Tibial artery (tissue), 4 donors: ENCODE results near the gene TRAFD1.
A peak's percentile ranks its signal among the peaks of the same experiment; 100 is the strongest.

ENCODE experiments used
- DNase-seq, 2 donors: peaks; one replicate each; pipeline ENCODE4 v3.0.0-alpha.2; 2019
- H3K27ac ChIP-seq, 2 donors: fragments of 200-600 bp; sonication (generic) in 1 of 2; 1 replicate in 1 of 2; 2 replicates in 1 of 2; pipeline ENCODE4 v1.5.1; 2018 to 2019; ENCODE audit warnings: mild to moderate bottlenecking in 1 of 2
- H3K27me3 ChIP-seq, 2 donors: fragments of 200-600 bp; sonication (generic) in 1 of 2; one replicate each; pipeline versions ENCODE4 v1.5.1 to v1.6.0; 2016 to 2019
- H3K36me3 ChIP-seq, 3 donors: fragments of 200-600 bp; sonication (generic) in 2 of 3; one replicate each; pipeline ENCODE4 v1.5.1; 2016 to 2019; ENCODE audit warnings: mild to moderate bottlenecking in 2 of 3
- H3K4me1 ChIP-seq, 4 donors: fragments of 200-600 bp; sonication (generic) in 2 of 4; 1 replicate in 3 of 4; 2 replicates in 1 of 4; pipeline ENCODE4 v1.5.1; 2016 to 2019
- H3K4me3 ChIP-seq, 2 donors: fragments of 200-600 bp; sonication (generic) in 1 of 2; 1 replicate in 1 of 2; 2 replicates in 1 of 2; pipeline ENCODE4 v1.5.1; 2018 to 2019; ENCODE audit warnings: mild to moderate bottlenecking in 2 of 2
- H3K9me3 ChIP-seq, 3 donors: fragments of 200-600 bp; sonication (generic) in 1 of 3; one replicate each; pipeline ENCODE4 v1.5.1; 2016 to 2019
- intact Hi-C: fragments of 100-400 bp; cut with DNase I; formaldehyde crosslinking; loops from one replicate; pipeline ENCODE4 v1.15.0; 2023; ENCODE audit warnings: low total_unique reads
- TF ChIP-seq, protein P1 (sequence below), 2 experiments: fragments of 200-600 bp in 1 of 2; fragments of 450-650 bp in 1 of 2; IDR thresholded peaks; one replicate each; pipeline ENCODE4 v1.5.1; 2017 to 2019; ENCODE audit warnings: antibody characterized with exemption in 2 of 2, mild to moderate bottlenecking in 1 of 2, moderate library complexity in 1 of 2

Gene TRAFD1

DNA sequence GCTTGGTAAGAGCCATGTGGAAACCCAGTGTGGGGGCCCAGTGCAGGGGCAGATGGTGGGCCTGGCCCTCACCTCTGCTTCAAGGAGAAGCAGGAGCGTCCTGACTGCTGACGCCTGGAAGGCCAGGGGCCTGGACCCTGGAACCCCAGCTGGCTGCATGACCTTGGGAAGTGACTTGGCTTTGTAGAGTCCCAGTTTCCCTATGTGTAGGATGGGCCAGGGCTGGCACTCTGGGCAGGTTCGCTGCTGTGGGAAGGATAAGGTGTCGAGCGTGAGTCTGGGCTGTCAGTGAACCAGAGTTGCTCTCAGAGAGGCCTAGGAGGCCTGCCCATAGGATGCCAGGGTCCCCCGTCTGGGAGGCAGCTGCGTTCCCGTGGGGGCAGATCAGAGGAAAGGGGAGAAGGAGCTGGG, 43.2 kb downstream of the TRAFD1 start:
- peak in 1 of 2 donors; percentile 50 for DNase-seq
- Histone ChIP-seq H3K27ac (no peak overlapping the region), H3K36me3 (peaks cover 23 to 93% (median 52%) of the 10 kb centered on the region in 3 donors), H3K4me3 (no peak overlapping the region), H3K27me3 (no peaks in the 10 kb centered on the region), H3K9me3 (no peaks in the 10 kb centered on the region), H3K4me1 (no peaks in the 10 kb centered on the region)
- intact Hi-C loops: no loop called here
- TF ChIP-seq, protein P1, sequence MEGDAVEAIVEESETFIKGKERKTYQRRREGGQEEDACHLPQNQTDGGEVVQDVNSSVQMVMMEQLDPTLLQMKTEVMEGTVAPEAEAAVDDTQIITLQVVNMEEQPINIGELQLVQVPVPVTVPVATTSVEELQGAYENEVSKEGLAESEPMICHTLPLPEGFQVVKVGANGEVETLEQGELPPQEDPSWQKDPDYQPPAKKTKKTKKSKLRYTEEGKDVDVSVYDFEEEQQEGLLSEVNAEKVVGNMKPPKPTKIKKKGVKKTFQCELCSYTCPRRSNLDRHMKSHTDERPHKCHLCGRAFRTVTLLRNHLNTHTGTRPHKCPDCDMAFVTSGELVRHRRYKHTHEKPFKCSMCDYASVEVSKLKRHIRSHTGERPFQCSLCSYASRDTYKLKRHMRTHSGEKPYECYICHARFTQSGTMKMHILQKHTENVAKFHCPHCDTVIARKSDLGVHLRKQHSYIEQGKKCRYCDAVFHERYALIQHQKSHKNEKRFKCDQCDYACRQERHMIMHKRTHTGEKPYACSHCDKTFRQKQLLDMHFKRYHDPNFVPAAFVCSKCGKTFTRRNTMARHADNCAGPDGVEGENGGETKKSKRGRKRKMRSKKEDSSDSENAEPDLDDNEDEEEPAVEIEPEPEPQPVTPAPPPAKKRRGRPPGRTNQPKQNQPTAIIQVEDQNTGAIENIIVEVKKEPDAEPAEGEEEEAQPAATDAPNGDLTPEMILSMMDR (IDR thresholded peaks at IDR 0.05): no peak

DNA sequence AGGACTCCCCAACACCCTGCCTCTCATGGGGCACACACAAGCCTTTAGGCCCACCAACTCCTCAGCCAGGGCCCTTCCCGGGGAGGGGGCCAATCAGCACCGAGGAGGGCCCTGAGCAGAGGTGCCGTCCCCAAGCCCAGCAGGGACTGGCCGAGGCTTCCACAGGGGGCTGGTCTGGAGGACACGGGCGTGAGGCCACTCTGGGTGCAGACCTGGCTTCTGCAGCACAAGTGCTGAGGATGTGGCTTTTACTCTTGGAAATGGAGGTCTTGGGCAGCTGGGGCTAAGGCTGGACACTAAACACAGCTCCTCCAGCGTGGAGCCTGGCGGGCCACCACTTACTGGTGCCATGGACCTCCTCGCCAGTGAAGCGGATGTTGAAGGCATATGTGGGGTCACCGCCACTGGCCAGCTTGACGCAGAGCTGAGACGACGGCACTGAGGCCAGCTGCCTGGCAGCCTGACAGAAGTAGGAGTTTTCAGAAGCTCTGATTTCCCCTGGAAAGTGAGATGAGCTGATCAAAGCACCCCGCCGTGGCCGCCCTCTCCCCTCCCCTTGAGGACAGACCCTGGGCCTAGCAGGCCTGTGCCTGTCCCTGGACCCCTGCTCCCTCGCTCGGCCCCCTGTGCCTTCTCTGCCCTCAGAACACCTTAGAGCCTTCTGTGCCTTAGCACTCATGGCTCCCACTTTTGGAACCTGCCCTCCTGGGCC, 44.0 kb downstream of the TRAFD1 start:
- Histone ChIP-seq H3K4me1 (no peaks in the 10 kb centered on the region), H3K4me3 (no peak overlapping the region), H3K27ac (no peak overlapping the region), H3K27me3 (no peaks in the 10 kb centered on the region), H3K36me3 (peaks cover 27 to 93% (median 52%) of the 10 kb centered on the region in 3 donors), H3K9me3 (no peaks in the 10 kb centered on the region)
- TF ChIP-seq, protein P1 (IDR thresholded peaks at IDR 0.05): no peak
- intact Hi-C loops: no loop called here
- peak in 1 of 2 donors; percentile 56 for DNase-seq

DNA sequence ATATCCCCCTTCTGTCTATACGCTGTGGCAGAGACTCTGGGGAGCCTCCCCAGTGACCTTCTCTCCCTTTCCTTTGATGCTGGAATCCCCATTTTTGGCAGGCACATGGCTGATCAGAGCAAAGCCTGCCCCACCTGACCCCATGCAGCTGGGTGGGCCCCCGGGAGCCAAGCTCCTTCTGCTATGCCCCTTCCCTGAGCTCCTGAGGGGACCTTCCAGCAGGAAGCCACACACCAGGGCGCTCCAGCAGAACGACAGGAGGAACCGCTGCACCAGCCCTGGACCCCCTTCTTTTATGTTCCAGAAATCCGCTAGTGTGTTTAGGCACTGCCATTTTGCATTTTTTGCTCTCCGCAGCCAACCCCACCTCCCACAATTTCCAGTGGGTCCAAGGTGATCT, 44.6 kb downstream of the TRAFD1 start:
- H3K4me1 ChIP-seq: no peaks in the 10 kb centered on the region

DNA sequence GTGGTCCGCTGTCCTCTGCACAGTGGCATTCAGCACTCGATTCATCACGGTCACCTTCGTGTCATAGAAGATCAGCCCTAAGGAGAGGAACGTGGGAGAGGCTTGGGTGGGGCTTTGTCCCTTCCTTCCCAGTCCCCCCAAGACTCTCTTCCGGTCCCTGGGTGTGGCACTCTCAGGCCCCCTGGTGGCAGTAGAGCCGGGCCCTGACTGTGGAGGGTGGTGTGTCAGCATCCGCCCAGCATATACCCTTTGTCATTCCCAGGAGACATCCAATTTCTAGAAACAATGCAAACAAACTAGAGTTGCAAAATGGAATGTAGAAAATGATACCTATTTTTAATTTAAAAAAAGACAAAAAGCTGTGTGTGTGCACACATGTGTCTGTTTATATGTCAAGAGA, 45.0 kb downstream of the TRAFD1 start:
- intact Hi-C loops: no loop called here
- Histone ChIP-seq H3K36me3 (peaks cover 35 to 98% (median 63%) of the 10 kb centered on the region in 3 donors), H3K27ac (no peak overlapping the region), H3K27me3 (no peaks in the 10 kb centered on the region), H3K4me1 (no peaks in the 10 kb centered on the region), H3K4me3 (no peak overlapping the region), H3K9me3 (no peaks in the 10 kb centered on the region)
- TF ChIP-seq, protein P1 (IDR thresholded peaks at IDR 0.05): peak; percentile 14 to 19
- peak in 1 of 2 donors; percentile 55 for DNase-seq

More for the DNA sequence above, 44.6 kb downstream of the TRAFD1 start:
- TF ChIP-seq, protein P1 (IDR thresholded peaks at IDR 0.05): no peak
- Histone ChIP-seq H3K9me3 (no peaks in the 10 kb centered on the region), H3K36me3 (peaks cover 31 to 97% (median 59%) of the 10 kb centered on the region in 3 donors), H3K27me3 (no peaks in the 10 kb centered on the region), H3K27ac (no peak overlapping the region), H3K4me3 (no peak overlapping the region)
- intact Hi-C loops: no loop called here
- no peak for DNase-seq

DNA sequence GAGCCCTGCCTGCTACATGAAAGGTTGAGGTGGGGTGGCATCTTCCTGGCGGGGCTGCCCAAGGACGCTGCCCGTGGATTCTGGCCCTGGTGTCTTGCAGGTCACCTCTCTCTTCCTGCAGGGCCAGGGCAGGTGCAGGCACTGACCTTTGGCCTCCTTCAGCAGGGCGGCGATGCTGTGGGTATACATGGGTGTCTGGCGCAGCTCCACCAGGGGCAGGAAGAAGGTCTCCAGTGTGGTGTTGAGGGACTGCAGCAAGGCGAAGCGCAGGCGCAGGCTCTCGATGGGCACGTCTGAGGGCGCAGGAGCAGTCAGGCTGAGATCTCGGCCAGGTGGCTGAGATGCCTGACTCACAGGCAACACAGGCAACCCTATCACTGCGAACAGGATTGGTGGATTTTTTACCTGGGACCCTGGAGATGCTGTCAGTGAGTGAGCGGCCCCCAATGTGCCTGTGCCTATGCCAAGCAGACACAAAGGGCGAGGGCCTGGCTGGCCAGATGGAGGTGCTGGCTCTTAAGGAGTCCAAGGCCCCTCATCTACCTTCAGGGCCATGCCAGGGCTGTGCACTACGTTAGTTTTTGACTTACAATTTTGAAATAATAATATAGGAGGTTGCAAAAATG, 45.7 kb downstream of the TRAFD1 start:
- no peaks in the 10 kb centered on the region for H3K9me3 ChIP-seq
- no peaks in the 10 kb centered on the region for H3K4me1 ChIP-seq
- DNase-seq: peak in 1 of 2 donors; percentile 54
- H3K36me3 ChIP-seq: peaks cover 42 to 98% (median 70%) of the 10 kb centered on the region in 3 donors
- no peaks in the 10 kb centered on the region for H3K27me3 ChIP-seq
- intact Hi-C loops: no loop called here
- H3K4me3 ChIP-seq: no peak overlapping the region
- TF ChIP-seq, protein P1 (IDR thresholded peaks at IDR 0.05): no peak
- H3K27ac ChIP-seq: no peak overlapping the region
